DOHH2 (cell line): ENCODE measurements around the gene TMEM80.

ENCODE experiments used
- EZH2phosphoT487 ChIP-seq: fragments of 200-600 bp; sonication (generic); IDR thresholded peaks from 2 replicates; pipeline ENCODE4 v1.6.1; 2017; ENCODE audit warnings: borderline replicate concordance, mild to moderate bottlenecking, antibody characterized with exemption, low read length, moderate library complexity, mixed read lengths
- TF ChIP-seq, protein P1 (sequence below): fragments of 200-600 bp; sonication (generic); IDR thresholded peaks from one replicate; pipeline ENCODE4 v1.5.1; 2014; ENCODE audit warnings: antibody characterized with exemption, mild to moderate bottlenecking, low read depth, low read length; ENCODE audit not compliant: poor library complexity, severe bottlenecking

DNA sequence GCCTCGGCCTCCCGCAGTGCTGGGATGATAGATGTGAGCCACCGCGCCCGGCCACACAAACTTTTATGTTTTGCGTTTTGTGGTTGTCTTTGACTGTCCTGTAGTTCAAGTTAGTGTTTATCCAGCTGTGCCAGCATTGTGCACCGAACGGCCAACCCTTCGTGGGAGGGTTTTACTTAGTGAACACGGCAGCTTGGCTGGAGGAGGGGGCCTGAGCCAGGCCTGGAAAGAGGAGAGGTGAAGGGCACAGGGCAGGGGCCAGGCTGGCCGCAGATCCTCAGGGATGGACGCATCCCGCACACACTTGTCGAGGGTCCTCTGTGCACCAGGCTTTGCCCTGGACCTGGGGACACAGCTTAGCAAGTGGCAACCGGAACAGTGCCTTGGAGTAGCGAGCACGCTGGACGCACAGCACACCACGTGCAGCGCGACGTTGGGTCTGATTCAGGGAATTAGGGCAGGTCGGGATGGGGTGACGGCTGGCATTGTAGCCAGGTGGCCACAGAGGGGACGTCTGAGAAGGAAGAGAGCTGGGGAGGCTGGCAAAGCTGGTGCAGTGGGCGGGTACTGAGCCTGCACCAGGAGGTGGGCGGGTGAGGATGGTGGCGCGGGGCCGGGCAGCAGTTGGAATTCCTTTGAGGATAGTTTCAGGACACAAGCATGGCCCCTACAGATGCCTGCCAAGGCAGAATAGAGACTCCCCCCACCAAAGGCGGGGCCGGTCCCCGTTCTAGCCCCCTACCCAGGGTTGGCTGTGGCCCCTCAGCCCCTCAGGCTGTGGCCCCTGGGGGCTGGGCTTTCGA lies 23.8 kb downstream of the TMEM80 start:
- TF ChIP-seq, protein P1, sequence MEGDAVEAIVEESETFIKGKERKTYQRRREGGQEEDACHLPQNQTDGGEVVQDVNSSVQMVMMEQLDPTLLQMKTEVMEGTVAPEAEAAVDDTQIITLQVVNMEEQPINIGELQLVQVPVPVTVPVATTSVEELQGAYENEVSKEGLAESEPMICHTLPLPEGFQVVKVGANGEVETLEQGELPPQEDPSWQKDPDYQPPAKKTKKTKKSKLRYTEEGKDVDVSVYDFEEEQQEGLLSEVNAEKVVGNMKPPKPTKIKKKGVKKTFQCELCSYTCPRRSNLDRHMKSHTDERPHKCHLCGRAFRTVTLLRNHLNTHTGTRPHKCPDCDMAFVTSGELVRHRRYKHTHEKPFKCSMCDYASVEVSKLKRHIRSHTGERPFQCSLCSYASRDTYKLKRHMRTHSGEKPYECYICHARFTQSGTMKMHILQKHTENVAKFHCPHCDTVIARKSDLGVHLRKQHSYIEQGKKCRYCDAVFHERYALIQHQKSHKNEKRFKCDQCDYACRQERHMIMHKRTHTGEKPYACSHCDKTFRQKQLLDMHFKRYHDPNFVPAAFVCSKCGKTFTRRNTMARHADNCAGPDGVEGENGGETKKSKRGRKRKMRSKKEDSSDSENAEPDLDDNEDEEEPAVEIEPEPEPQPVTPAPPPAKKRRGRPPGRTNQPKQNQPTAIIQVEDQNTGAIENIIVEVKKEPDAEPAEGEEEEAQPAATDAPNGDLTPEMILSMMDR = no peak
- TF ChIP-seq EZH2phosphoT487 = no peak
